ENCODE measurements around the gene ILDR2.

DNA sequence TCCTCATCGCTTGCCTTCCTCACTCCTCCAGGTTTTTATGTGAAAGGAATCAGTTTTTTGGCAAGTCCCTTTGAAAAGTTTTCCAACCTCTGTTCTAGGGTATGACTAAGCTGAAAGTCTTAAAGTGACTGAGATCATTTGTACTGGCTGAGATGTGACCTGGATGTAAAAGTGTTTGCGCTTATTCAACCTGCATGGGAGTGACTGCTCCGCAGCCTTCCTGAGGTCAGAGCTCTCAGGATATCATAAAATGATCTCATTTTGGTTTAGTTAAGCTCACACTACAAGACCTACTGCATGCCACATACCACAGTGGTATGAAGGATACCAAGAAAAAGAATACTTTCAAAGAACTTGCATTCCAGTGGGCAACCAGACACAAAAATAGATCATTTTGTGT is 69.4 kb downstream of the ILDR2 start:
- TF ChIP-seq, protein P1, sequence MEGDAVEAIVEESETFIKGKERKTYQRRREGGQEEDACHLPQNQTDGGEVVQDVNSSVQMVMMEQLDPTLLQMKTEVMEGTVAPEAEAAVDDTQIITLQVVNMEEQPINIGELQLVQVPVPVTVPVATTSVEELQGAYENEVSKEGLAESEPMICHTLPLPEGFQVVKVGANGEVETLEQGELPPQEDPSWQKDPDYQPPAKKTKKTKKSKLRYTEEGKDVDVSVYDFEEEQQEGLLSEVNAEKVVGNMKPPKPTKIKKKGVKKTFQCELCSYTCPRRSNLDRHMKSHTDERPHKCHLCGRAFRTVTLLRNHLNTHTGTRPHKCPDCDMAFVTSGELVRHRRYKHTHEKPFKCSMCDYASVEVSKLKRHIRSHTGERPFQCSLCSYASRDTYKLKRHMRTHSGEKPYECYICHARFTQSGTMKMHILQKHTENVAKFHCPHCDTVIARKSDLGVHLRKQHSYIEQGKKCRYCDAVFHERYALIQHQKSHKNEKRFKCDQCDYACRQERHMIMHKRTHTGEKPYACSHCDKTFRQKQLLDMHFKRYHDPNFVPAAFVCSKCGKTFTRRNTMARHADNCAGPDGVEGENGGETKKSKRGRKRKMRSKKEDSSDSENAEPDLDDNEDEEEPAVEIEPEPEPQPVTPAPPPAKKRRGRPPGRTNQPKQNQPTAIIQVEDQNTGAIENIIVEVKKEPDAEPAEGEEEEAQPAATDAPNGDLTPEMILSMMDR (IDR thresholded peaks at IDR 0.05): no peak
- no peak for TF ChIP-seq POLR2A (IDR thresholded peaks at IDR 0.05)
